Trophoblast cell (in vitro differentiated cells and primary cell): ENCODE results near the gene HSF4.
A peak's percentile ranks its signal among the peaks of the same experiment; 100 is the strongest.

Source experiments
- DNase-seq, 2 donors: peaks; one replicate each; pipeline ENCODE4 v3.0.0-alpha.2; 2016
- H2AFZ ChIP-seq: 2 replicates; pipeline ENCODE4 v1.6.1; 2013; ENCODE audit warnings: low read length, moderate library complexity, mild to moderate bottlenecking; ENCODE audit not compliant: insufficient read depth, poor library complexity
- H2AK5ac ChIP-seq: 2 replicates; pipeline ENCODE4 v1.6.1; 2013; ENCODE audit warnings: mild to moderate bottlenecking, low read length
- H2BK120ac ChIP-seq: 2 replicates; pipeline ENCODE4 v1.6.1; 2013; ENCODE audit warnings: low read length, mild to moderate bottlenecking, moderate library complexity; ENCODE audit not compliant: insufficient read depth, poor library complexity
- H2BK12ac ChIP-seq: 2 replicates; pipeline ENCODE4 v1.6.1; 2013; ENCODE audit warnings: mild to moderate bottlenecking, low read length, moderate library complexity
- H2BK5ac ChIP-seq: 2 replicates; pipeline ENCODE4 v1.6.1; 2013; ENCODE audit warnings: low read length, low read depth, moderate library complexity, mild to moderate bottlenecking; ENCODE audit not compliant: poor library complexity
- H3K14ac ChIP-seq: 2 replicates; pipeline ENCODE4 v1.6.1; 2013; ENCODE audit warnings: mild to moderate bottlenecking, low read length
- H3K18ac ChIP-seq: 2 replicates; pipeline ENCODE4 v1.6.1; 2013; ENCODE audit warnings: mild to moderate bottlenecking, low read length
- H3K23ac ChIP-seq: 2 replicates; pipeline ENCODE4 v1.6.1; 2013; ENCODE audit warnings: low read length
- H3K27ac ChIP-seq: 2 replicates; pipeline ENCODE4 v1.5.1; 2013; ENCODE audit warnings: low read depth, mild to moderate bottlenecking, inconsistent platforms, low read length, moderate library complexity
- H3K27me3 ChIP-seq: 2 replicates; pipeline ENCODE4 v1.6.1; 2013; ENCODE audit warnings: inconsistent platforms, mild to moderate bottlenecking, low read length, moderate library complexity; ENCODE audit not compliant: insufficient read depth
- H3K36me3 ChIP-seq, 2 experiments: 1 replicate in 1 of 2; 2 replicates in 1 of 2; pipeline ENCODE4 v1.6.1; 2013; ENCODE audit warnings: low read length in 2 of 2, mild to moderate bottlenecking in 2 of 2, moderate library complexity in 1 of 2; ENCODE audit not compliant: insufficient read depth in 2 of 2, control insufficient read depth in 1 of 2
- H3K4ac ChIP-seq: 2 replicates; pipeline ENCODE4 v1.6.1; 2013; ENCODE audit warnings: low read depth, mild to moderate bottlenecking, low read length, moderate library complexity
- H3K4me1 ChIP-seq, 2 experiments: 1 replicate in 1 of 2; 2 replicates in 1 of 2; pipeline ENCODE4 v1.6.1; 2013; ENCODE audit warnings: low read length in 2 of 2, mild to moderate bottlenecking in 2 of 2, moderate library complexity in 1 of 2; ENCODE audit not compliant: insufficient read depth in 2 of 2, control insufficient read depth in 1 of 2
- H3K4me2 ChIP-seq: 2 replicates; pipeline ENCODE4 v1.6.1; 2013; ENCODE audit warnings: inconsistent platforms, mild to moderate bottlenecking, low read length, moderate library complexity
- H3K4me3 ChIP-seq: 2 replicates; pipeline ENCODE4 v1.5.1; 2013; ENCODE audit warnings: mild to moderate bottlenecking, low read depth, low read length, inconsistent platforms
- H3K79me1 ChIP-seq: one replicate; pipeline ENCODE4 v1.6.1; 2013; ENCODE audit warnings: low read length
- H3K79me2 ChIP-seq: 2 replicates; pipeline ENCODE4 v1.6.1; 2013; ENCODE audit warnings: low read length, mild to moderate bottlenecking; ENCODE audit not compliant: control insufficient read depth, insufficient read depth, poor library complexity
- H3K9ac ChIP-seq: 2 replicates; pipeline ENCODE4 v1.6.1; 2013; ENCODE audit warnings: mild to moderate bottlenecking, low read length
- H3K9me3 ChIP-seq: 2 replicates; pipeline ENCODE4 v1.6.1; 2013; ENCODE audit warnings: low read depth, mild to moderate bottlenecking, control low read depth, inconsistent platforms, low read length; ENCODE audit not compliant: insufficient read depth
- H4K12ac ChIP-seq: 2 replicates; pipeline ENCODE4 v1.6.1; 2013; ENCODE audit warnings: low read depth, mild to moderate bottlenecking, low read length, moderate library complexity
- H4K8ac ChIP-seq: 2 replicates; pipeline ENCODE4 v1.6.1; 2013; ENCODE audit warnings: low read depth, mild to moderate bottlenecking, low read length, moderate library complexity
- H4K91ac ChIP-seq: one replicate; pipeline ENCODE4 v1.6.1; 2013; ENCODE audit warnings: low read depth, mild to moderate bottlenecking, low read length, moderate library complexity
- WGBS: extraction: QIAGEN DNeasy Blood & Tissue Kit; methylation state at CpG from one replicate; pipeline ENCODE4 v1.1.7; 2013; ENCODE audit warnings: missing lambda C conversion rate; ENCODE audit not compliant: insufficient read length, insufficient coverage; ENCODE audit errors: extremely low coverage; 5-methylcytosine and 5-hydroxymethylcytosine counted together

HSF4 gene

DNA sequence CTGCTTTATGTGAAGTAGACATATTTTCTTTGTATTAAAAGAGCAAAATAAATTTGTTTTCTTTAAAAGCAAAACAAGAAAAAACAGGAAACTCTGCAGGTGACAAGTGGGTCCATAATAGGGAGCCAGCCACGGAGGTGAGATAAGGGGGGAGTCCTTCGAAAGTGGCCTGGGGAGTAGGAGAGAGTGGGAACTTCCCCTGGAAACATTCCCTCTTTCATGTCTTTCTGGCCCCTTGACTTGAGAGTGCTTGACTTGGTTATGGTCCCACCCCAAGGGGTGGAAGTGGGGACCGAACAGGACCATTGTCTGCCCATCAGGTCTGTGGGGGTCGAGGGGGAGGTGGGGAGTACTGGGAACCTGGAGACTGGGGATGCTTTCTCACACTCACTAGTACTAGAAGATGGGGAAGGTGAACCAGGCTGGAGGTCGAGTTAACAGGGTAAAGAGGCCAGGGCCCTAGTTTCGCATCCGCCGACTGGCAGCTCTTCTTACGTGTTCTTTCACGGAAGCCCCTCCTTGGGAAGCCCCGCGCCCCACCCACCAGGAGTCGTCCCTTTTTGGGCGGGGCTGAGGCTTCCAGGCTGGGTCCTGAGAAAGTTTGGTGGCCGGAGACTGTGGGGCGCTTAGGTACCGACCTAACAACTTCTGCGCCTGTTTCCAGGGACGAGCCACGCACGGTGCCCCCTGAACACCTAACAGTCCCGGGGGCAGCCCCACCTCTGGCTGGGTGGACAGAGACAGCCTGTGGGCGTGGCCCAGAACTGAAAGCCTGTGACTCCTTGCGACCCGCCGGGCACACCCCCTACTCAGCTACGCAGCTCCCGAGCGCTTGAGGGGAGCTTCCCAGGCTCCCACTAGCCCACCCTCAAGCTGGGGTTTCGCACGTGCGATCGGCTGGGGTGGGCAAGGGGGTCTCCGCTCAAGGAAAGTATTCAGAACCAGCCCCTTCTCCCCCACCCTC, 5.6 kb upstream of the HSF4 start:
- Histone ChIP-seq H3K79me1 (peaks cover 9% of the 10 kb centered on the region), H3K36me3 (no peaks in the 10 kb centered on the region), H3K27me3 (peaks cover 75% of the 10 kb centered on the region), H2BK12ac (no peak overlapping the region), H4K8ac (peak overlapping the region; percentile 82), H3K14ac (peak overlapping the region; percentile 83), H4K91ac (peak overlapping the region; percentile 78), H3K9me3 (peaks cover 16% of the 10 kb centered on the region), H3K23ac (no peak overlapping the region), H3K9ac (no peak overlapping the region), H4K12ac (peak overlapping the region; percentile 81), H2BK120ac (peak overlapping the region; percentile 57), H3K4me1 (peaks cover 12 to 24% of the 10 kb centered on the region in 2 experiments), H2AK5ac (peak overlapping the region; percentile 78), H2AFZ (peak overlapping the region; percentile 86), H2BK5ac (no peak overlapping the region), H3K79me2 (peaks cover 6% of the 10 kb centered on the region), H3K18ac (peak overlapping the region; percentile 76), H3K4ac (peak overlapping the region; percentile 27), H3K4me2 (peak overlapping the region; percentile 75), H3K4me3 (peak overlapping the region; percentile 88), H3K27ac (no peak overlapping the region)
- no CpG with 5 or more reads among the region's 34 CpGs for WGBS
- DNase-seq: peak; percentile 75 to 80

DNA sequence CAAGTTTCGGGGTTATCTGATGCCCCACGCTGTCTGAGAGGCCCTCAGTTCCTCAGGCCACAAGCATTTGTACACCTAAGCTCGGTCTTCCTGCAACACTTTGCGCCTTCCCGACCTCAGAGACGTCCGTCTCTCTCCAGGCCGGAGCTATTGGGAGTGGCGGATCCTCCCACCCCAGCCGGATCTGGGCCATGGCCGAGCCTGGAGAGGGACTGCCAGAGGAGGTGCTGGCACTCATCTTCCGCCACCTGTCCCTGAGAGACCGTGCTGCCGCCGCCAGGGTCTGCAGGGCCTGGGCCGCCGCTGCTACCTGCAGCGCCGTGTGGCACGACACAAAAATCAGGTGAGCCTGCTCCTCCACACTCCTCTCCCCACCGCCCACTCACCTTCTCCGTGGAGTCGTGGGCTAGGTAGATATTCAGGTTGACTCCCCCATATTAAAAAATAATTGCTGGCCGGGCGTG, 2.9 kb upstream of the HSF4 start:
- Histone ChIP-seq H2BK5ac (no peak overlapping the region), H2AK5ac (no peak overlapping the region)

DNA sequence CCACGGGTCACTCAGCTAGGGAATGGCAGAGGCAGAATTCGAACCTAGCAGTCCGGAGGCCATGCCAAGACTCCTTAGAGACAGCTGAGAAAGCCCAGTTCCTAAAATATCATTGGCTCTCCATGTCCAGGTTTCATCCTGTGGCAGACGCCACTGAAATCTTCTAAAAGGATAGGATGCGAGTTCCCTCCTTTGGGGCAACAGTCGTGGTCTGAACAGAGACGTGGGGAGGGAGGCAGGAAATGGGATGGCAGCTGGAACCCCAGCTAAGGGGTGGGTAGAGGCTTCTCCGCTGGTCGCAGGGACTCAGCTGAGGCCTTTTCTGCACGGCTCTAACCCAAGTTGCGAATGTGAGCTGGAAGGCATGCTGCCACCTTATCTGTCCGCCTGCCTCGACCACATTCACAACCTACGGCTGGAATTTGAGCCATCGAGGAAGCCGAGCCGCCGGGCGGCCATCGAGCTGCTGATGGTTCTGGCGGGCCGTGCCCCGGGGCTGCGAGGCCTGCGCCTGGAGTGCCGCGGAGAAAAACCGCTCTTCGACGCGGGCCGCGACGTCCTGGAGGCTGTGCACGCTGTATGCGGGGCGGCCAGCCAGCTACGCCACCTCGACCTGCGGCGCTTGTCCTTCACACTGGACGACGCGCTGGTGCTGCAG, 1.9 kb upstream of the HSF4 start:
- Histone ChIP-seq H3K18ac (no peak overlapping the region), H3K27ac (no peak overlapping the region), H3K9ac (no peak overlapping the region), H4K8ac (no peak overlapping the region), H3K27me3 (peaks cover 74% of the 10 kb centered on the region), H3K79me2 (peaks cover 6% of the 10 kb centered on the region), H2AFZ (no peak overlapping the region), H3K23ac (no peak overlapping the region), H3K79me1 (peaks cover 9% of the 10 kb centered on the region), H3K4me1 (peaks cover 12 to 23% of the 10 kb centered on the region in 2 experiments), H3K4ac (no peak overlapping the region), H2BK120ac (no peak overlapping the region), H3K9me3 (peaks cover 8% of the 10 kb centered on the region), H2AK5ac (no peak overlapping the region), H3K4me2 (peak overlapping the region; percentile 63), H4K12ac (no peak overlapping the region), H2BK5ac (no peak overlapping the region), H2BK12ac (no peak overlapping the region), H3K4me3 (peak overlapping the region; percentile 11), H3K36me3 (no peaks in the 10 kb centered on the region), H3K14ac (no peak overlapping the region), H4K91ac (no peak overlapping the region)
- DNase-seq: peak; percentile 71 to 80
- WGBS: no CpG with 5 or more reads among the region's 44 CpGs

More for the DNA sequence above, 2.9 kb upstream of the HSF4 start:
- peaks cover 9% of the 10 kb centered on the region for H3K79me1 ChIP-seq
- no peak overlapping the region for H3K18ac ChIP-seq
- no CpG with 5 or more reads among the region's 25 CpGs for WGBS
- H3K23ac ChIP-seq: no peak overlapping the region
- H3K36me3 ChIP-seq: no peaks in the 10 kb centered on the region
- H4K12ac ChIP-seq: no peak overlapping the region
- no peak overlapping the region for H3K9ac ChIP-seq
- H3K4ac ChIP-seq: no peak overlapping the region
- no peak overlapping the region for H4K91ac ChIP-seq
- H2BK120ac ChIP-seq: no peak overlapping the region
- no peak for DNase-seq
- peaks cover 8% of the 10 kb centered on the region for H3K9me3 ChIP-seq
- H4K8ac ChIP-seq: no peak overlapping the region
- no peak overlapping the region for H2AFZ ChIP-seq
- H3K27me3 ChIP-seq: peaks cover 74% of the 10 kb centered on the region
- H3K4me2 ChIP-seq: no peak overlapping the region
- no peak overlapping the region for H3K4me3 ChIP-seq
- peaks cover 6% of the 10 kb centered on the region for H3K79me2 ChIP-seq
- no peak overlapping the region for H3K14ac ChIP-seq
- H3K4me1 ChIP-seq: peaks cover 12 to 23% of the 10 kb centered on the region in 2 experiments
- no peak overlapping the region for H2BK12ac ChIP-seq
- no peak overlapping the region for H3K27ac ChIP-seq

DNA sequence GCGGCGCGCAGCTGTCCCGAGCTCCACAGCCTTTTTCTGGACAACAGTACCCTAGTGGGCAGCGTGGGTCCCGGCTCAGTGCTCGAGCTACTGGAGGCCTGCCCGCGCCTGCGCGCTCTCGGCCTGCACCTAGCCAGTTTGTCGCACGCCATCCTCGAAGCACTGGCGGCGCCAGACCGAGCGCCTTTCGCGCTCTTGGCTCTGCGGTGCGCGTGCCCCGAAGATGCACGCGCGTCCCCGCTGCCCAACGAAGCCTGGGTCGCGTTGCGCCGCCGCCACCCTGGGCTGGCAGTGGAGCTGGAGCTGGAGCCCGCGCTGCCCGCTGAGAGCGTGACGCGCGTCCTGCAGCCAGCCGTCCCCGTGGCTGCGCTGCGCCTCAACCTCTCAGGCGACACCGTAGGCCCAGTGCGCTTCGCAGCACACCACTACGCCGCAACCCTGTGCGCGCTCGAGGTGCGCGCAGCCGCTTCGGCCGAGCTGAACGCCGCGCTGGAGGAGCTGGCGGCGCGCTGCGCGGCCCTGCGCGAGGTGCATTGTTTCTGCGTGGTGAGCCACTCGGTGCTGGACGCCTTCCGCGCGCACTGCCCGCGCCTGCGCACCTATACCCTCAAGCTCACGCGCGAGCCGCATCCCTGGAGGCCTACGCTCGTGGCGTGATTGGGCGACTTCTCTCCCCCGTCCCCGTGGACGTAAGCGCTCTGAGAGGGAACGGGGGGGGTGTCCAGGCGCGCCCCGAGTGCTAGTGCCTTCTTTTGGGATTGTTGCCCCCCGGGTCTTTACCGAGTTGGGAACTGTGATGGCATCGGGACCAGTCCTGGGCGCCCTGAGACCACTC, 1.2 kb upstream of the HSF4 start:
- no peak overlapping the region for H3K4ac ChIP-seq
- no CpG with 5 or more reads among the region's 99 CpGs for WGBS
- no peak overlapping the region for H4K8ac ChIP-seq

More for the DNA sequence above, 1.2 kb upstream of the HSF4 start:
- Histone ChIP-seq H3K27ac (no peak overlapping the region), H3K18ac (no peak overlapping the region), H3K79me1 (peaks cover 9% of the 10 kb centered on the region), H3K4me3 (peak overlapping the region; percentile 11), H2BK5ac (no peak overlapping the region), H2BK120ac (no peak overlapping the region), H4K12ac (no peak overlapping the region), H3K27me3 (peaks cover 72% of the 10 kb centered on the region), H2AK5ac (no peak overlapping the region), H3K79me2 (peaks cover 6% of the 10 kb centered on the region), H4K91ac (no peak overlapping the region), H3K9ac (no peak overlapping the region), H2AFZ (peak overlapping the region; percentile 19), H3K14ac (no peak overlapping the region), H3K4me1 (peaks cover 12 to 23% of the 10 kb centered on the region in 2 experiments), H3K4me2 (peak overlapping the region; percentile 63), H2BK12ac (no peak overlapping the region), H3K23ac (no peak overlapping the region), H3K36me3 (no peaks in the 10 kb centered on the region), H3K9me3 (peaks cover 8% of the 10 kb centered on the region)
- DNase-seq: peak in 1 of 2 donors; percentile 31
